Measurements from ENCODE around the gene SCAMP4.

DNA sequence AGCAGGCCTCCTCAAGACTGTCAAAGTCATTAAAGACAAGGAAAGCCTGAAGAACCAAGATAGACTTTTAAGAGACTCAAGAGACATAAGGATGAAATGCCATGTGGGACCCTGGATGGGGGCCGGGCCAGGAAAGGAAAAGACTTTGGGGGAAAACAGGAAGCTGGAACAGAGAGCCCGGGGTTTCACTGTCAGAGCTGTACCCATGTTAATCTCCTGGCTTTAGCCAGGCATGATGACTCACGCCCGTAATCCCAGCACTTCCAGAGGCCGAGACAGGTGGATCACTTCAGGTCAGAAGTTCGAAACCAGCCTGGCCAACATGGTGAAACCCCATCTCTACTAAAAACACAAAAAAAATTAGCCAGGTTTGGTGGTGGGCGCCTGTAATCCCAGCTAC lies 36.2 kb upstream of the SCAMP4 start:
- TF ChIP-seq, protein P1, sequence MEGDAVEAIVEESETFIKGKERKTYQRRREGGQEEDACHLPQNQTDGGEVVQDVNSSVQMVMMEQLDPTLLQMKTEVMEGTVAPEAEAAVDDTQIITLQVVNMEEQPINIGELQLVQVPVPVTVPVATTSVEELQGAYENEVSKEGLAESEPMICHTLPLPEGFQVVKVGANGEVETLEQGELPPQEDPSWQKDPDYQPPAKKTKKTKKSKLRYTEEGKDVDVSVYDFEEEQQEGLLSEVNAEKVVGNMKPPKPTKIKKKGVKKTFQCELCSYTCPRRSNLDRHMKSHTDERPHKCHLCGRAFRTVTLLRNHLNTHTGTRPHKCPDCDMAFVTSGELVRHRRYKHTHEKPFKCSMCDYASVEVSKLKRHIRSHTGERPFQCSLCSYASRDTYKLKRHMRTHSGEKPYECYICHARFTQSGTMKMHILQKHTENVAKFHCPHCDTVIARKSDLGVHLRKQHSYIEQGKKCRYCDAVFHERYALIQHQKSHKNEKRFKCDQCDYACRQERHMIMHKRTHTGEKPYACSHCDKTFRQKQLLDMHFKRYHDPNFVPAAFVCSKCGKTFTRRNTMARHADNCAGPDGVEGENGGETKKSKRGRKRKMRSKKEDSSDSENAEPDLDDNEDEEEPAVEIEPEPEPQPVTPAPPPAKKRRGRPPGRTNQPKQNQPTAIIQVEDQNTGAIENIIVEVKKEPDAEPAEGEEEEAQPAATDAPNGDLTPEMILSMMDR (IDR thresholded peaks at IDR 0.05; ENCODE audit: borderline replicate concordance, extremely low read depth, low read length, poor library complexity, severe bottlenecking), result no peak
- no peak for TF ChIP-seq EZH2 (IDR thresholded peaks at IDR 0.05; ENCODE audit: borderline replicate concordance, low read depth, low read length, severe bottlenecking)

Data from DND-41 (cell line).